Measurements from ENCODE around the gene MRFAP1.

DNA sequence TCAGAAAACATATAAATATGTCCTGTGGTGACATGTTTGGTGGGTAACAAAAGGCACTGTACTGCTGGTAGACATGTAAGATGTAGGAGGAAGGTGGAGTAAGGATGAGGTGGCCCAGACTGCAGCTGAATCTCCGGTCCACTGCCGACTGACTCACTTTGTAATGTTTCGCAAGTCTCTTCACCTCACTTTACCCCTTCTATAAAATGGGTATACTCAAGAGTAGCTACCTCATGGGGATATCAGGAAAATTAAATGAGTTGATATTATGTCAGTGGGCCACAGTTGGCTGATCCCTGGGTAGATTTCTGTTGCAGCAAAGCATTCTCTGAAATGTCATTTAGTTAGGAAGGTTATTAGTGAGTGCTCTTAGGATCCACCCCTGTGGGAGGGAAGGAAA, 22.1 kb downstream of the MRFAP1 start:
- TF ChIP-seq, protein P1, sequence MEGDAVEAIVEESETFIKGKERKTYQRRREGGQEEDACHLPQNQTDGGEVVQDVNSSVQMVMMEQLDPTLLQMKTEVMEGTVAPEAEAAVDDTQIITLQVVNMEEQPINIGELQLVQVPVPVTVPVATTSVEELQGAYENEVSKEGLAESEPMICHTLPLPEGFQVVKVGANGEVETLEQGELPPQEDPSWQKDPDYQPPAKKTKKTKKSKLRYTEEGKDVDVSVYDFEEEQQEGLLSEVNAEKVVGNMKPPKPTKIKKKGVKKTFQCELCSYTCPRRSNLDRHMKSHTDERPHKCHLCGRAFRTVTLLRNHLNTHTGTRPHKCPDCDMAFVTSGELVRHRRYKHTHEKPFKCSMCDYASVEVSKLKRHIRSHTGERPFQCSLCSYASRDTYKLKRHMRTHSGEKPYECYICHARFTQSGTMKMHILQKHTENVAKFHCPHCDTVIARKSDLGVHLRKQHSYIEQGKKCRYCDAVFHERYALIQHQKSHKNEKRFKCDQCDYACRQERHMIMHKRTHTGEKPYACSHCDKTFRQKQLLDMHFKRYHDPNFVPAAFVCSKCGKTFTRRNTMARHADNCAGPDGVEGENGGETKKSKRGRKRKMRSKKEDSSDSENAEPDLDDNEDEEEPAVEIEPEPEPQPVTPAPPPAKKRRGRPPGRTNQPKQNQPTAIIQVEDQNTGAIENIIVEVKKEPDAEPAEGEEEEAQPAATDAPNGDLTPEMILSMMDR (IDR thresholded peaks at IDR 0.05) = no peak
- TF ChIP-seq POLR2A (IDR thresholded peaks at IDR 0.05) = no peak

Measured in lower leg skin (tissue), 3 donors.